Measurements from ENCODE around the gene EFCAB11. TPM values are rescaled to one million over a fixed set of nuclear protein-coding genes. Genes with fewer than 3 reads are reported as not detected.

EFCAB11 gene
- polyA plus RNA-seq, 1 donor (not counting 4 experiments of a cell fraction or from before 2014, with no cell fraction given): 12.9 TPM

- Histone ChIP-seq H3K4me3 (ENCODE audit: control insufficient read depth in 2 of 3, extremely low read depth in 1 of 3, insufficient read depth in 2 of 3, low read depth in 1 of 3, low read length in 3 of 3) (no peak overlapping the region), H3K9me3 (ENCODE audit: control insufficient read depth, low read depth, low read length) (no peaks in the 10 kb centered on the region), H3K27me3 (ENCODE audit: control insufficient read depth, extremely low read depth, insufficient read depth, low read length) (no peaks in the 10 kb centered on the region), H4K20me1 (ENCODE audit: control insufficient read depth, extremely low read depth, insufficient read depth, low read length) (no peaks in the 10 kb centered on the region), H2AFZ (ENCODE audit: control insufficient read depth, low read length) (no peak overlapping the region), H3K9me1 (ENCODE audit: control insufficient read depth, extremely low read depth, insufficient read depth, low read length) (no peaks in the 10 kb centered on the region), H3K27ac (ENCODE audit: control insufficient read depth, insufficient read depth, low read length) (no peak overlapping the region), H3K4me2 (ENCODE audit: control insufficient read depth, extremely low read depth, insufficient read depth, low read depth, low read length) (no peak overlapping the region), H3K79me2 (ENCODE audit: control insufficient read depth, insufficient read depth, low read length) (no peaks in the 10 kb centered on the region), H3K4me1 (ENCODE audit: control insufficient read depth, extremely low read depth, insufficient read depth, low read length) (no peaks in the 10 kb centered on the region), H3K9ac (ENCODE audit: control insufficient read depth, extremely low read depth, insufficient read depth, low read length) (no peak overlapping the region), H3K36me3 (ENCODE audit: control insufficient read depth in 2 of 2, extremely low read depth in 1 of 2, insufficient read depth in 2 of 2, low read length in 2 of 2) (no peaks in the 10 kb centered on the region)
- TF ChIP-seq EZH2 (IDR thresholded peaks at IDR 0.05; ENCODE audit: low read length): no peak
- TF ChIP-seq, protein P1, sequence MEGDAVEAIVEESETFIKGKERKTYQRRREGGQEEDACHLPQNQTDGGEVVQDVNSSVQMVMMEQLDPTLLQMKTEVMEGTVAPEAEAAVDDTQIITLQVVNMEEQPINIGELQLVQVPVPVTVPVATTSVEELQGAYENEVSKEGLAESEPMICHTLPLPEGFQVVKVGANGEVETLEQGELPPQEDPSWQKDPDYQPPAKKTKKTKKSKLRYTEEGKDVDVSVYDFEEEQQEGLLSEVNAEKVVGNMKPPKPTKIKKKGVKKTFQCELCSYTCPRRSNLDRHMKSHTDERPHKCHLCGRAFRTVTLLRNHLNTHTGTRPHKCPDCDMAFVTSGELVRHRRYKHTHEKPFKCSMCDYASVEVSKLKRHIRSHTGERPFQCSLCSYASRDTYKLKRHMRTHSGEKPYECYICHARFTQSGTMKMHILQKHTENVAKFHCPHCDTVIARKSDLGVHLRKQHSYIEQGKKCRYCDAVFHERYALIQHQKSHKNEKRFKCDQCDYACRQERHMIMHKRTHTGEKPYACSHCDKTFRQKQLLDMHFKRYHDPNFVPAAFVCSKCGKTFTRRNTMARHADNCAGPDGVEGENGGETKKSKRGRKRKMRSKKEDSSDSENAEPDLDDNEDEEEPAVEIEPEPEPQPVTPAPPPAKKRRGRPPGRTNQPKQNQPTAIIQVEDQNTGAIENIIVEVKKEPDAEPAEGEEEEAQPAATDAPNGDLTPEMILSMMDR (optimal IDR thresholded peaks at IDR 0.05 in 1 of 3, IDR thresholded peaks at IDR 0.05 in 1 of 3, conservative IDR thresholded peaks at IDR 0.05 in 1 of 3; ENCODE audit: extremely low read depth in 1 of 3, insufficient read depth in 2 of 3, low read length in 3 of 3): no peak
- DNase-seq (ENCODE audit: low read depth, low spot score) (no peak), FAIRE-seq (no peak)
- dilution Hi-C loops (cut with MboI; ENCODE audit: extremely low pct_ligation_motif_present, low sequenced_read_pairs): no loop called here
Observed at GRCh38 chr14:89794096-89794495, 160.4 kb downstream of the EFCAB11 start.

GRCh38 chr14:89793367-89793716, 161.2 kb downstream of the EFCAB11 start:
- Histone ChIP-seq H4K20me1 (ENCODE audit: control insufficient read depth, extremely low read depth, insufficient read depth, low read length) (no peaks in the 10 kb centered on the region), H3K9me1 (ENCODE audit: control insufficient read depth, extremely low read depth, insufficient read depth, low read length) (no peaks in the 10 kb centered on the region), H3K9ac (ENCODE audit: control insufficient read depth, extremely low read depth, insufficient read depth, low read length) (no peak overlapping the region), H3K4me2 (ENCODE audit: control insufficient read depth, extremely low read depth, insufficient read depth, low read depth, low read length) (no peak overlapping the region), H2AFZ (ENCODE audit: control insufficient read depth, low read length) (no peak overlapping the region), H3K27me3 (ENCODE audit: control insufficient read depth, extremely low read depth, insufficient read depth, low read length) (no peaks in the 10 kb centered on the region), H3K79me2 (ENCODE audit: control insufficient read depth, insufficient read depth, low read length) (no peaks in the 10 kb centered on the region), H3K36me3 (ENCODE audit: control insufficient read depth in 2 of 2, extremely low read depth in 1 of 2, insufficient read depth in 2 of 2, low read length in 2 of 2) (no peaks in the 10 kb centered on the region), H3K27ac (ENCODE audit: control insufficient read depth, insufficient read depth, low read length) (no peak overlapping the region), H3K9me3 (ENCODE audit: control insufficient read depth, low read depth, low read length) (no peaks in the 10 kb centered on the region), H3K4me3 (ENCODE audit: control insufficient read depth in 2 of 3, extremely low read depth in 1 of 3, insufficient read depth in 2 of 3, low read depth in 1 of 3, low read length in 3 of 3) (no peak overlapping the region), H3K4me1 (ENCODE audit: control insufficient read depth, extremely low read depth, insufficient read depth, low read length) (no peaks in the 10 kb centered on the region)
- no peak for FAIRE-seq
- no peak for DNase-seq (ENCODE audit: low read depth, low spot score)
- dilution Hi-C loops (cut with MboI; ENCODE audit: extremely low pct_ligation_motif_present, low sequenced_read_pairs): no loop called here
- TF ChIP-seq, protein P1 (optimal IDR thresholded peaks at IDR 0.05 in 1 of 3, IDR thresholded peaks at IDR 0.05 in 1 of 3, conservative IDR thresholded peaks at IDR 0.05 in 1 of 3; ENCODE audit: extremely low read depth in 1 of 3, insufficient read depth in 2 of 3, low read length in 3 of 3): no peak
- no peak for TF ChIP-seq EZH2 (IDR thresholded peaks at IDR 0.05; ENCODE audit: low read length)
